ENCODE measurements around the gene ACSF3.

The ACSF3 gene

DNA sequence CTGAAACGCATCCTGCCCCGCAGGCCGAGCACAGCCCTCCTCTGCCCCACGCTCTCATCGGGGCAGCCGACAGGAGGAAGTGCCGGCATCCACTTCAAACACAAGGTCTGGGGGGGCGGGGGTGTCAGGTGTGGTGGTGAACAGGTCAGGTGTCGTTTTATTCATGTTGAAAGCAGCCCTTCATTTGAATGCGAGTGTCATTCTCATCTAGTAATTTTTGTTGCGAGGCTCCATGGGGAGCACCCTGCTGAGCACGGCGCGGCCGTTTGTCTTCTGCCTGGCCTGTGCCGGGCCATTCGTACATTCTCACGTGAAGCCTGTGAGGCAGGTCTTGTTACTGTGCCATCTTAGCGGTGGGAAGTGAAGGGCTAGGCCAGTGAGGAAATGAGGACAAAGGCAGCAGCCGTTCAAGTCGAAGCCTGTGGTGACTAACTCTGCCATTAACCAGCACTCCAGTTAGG is 1.9 kb downstream of the ACSF3 start:
- DNase-seq (ENCODE audit: low spot score): peak; percentile 56

DNA sequence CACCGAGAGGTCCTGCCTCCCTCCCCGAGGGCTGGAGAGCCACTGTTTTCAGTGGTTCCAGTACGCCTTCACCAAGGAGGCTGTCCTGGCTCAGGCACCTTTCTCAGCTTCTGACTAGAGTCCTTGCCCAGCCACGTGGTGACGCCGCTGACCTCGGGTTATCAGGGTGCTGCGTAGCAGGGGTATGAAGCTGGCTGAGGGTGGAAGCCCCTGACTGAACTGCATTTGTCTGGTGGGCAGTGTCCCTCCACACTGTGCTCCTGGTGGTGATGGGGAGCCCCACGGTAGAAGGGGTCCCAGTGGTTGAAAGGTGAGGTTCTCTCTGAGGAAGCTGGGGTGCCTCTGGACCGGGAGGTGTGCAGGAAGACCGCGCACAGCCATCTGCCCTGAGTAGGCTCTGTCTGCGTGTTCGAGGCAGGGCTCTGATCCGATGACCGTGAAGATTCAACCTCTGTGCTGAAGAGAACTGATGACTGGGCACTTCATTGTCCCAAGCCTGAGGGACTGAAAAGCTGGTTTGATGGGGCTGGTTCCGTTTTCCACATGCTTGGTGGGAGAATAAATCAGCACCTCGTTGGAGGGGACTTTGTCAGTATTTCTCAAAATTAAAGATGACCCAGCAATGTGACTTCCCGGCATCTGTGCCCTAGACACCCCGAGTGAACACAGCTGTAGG is 2.5 kb downstream of the ACSF3 start:
- no peak for DNase-seq (ENCODE audit: low spot score)

GRCh38 chr16:89096768-89097391 is 3.2 kb downstream of the ACSF3 start:
- DNase-seq (ENCODE audit: low spot score): peak; percentile 46

DNA sequence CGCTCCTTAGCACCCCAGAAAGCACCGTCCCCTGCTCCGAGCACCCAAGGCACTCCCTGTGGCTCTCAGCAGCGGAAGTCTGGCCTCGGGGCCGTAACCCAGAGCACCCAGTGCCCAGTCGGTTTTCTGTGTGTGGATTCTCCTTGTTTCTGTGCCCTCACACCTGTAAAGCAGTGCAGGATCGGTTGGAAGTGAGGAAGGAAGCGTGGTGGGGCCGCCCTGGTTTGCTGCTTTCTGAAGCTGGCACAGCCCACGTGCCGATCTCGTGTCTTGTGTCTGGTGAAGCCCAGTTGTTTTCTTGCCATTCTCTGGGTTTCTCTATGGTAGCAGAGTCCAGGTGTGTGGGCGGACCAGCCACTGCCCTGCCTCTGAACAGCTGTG is 3.7 kb downstream of the ACSF3 start:
- peak; percentile 71 for DNase-seq (ENCODE audit: low spot score)

GRCh38 chr16:89098767-89099430 is 5.2 kb downstream of the ACSF3 start:
- no peak for DNase-seq (ENCODE audit: low spot score)

GRCh38 chr16:89099905-89100304 is 6.3 kb downstream of the ACSF3 start:
- no peak for DNase-seq (ENCODE audit: low spot score)

DNA sequence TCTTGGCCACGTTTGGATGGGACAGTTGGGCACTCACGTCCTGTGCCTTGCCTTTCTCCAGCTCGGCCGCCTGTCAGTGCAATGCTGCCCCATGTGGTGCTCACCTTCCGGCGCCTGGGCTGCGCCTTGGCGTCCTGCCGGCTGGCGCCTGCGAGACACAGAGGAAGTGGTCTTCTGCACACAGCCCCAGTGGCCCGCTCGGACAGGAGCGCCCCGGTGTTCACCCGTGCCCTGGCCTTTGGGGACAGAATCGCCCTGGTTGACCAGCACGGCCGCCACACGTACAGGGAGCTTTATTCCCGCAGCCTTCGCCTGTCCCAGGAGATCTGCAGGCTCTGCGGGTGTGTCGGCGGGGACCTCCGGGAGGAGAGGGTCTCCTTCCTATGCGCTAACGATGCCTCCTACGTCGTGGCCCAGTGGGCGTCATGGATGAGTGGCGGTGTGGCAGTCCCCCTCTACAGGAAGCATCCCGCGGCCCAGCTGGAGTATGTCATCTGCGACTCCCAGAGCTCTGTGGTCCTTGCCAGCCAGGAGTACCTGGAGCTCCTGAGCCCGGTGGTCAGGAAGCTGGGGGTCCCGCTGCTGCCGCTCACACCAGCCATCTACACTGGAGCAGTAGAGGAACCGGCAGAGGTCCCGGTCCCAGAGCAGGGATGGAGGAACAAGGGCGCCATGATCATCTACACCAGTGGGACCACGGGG is 7.1 kb downstream of the ACSF3 start:
- no peak for DNase-seq (ENCODE audit: low spot score)

GRCh38 chr16:89101303-89102040 is 7.8 kb downstream of the ACSF3 start:
- no peak for DNase-seq (ENCODE audit: low spot score)

DNA sequence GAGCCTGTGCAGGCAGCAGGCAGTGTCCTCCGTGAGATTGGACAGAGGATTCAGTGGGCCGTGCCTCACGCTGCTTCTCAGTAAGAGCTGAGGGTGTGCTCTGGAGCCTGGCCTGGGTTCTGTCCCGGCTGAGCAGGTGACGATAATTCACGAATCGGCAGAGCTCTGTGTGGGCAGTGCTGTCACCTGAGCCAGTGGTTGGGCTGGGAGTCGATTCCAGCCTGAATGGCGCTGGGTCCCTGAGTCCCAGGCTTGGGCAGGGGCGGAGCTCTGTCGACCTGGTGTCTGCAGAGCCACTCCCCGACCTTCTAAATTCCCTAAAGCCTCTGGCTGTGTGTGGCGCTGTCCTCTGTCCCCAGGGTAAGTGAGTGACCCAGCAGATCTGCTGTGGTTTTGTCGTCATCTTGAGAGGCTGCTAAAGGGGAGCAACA is 8.4 kb downstream of the ACSF3 start:
- no peak for DNase-seq (ENCODE audit: low spot score)

GRCh38 chr16:89102481-89103073 is 8.9 kb downstream of the ACSF3 start:
- no peak for DNase-seq (ENCODE audit: low spot score)

DNA sequence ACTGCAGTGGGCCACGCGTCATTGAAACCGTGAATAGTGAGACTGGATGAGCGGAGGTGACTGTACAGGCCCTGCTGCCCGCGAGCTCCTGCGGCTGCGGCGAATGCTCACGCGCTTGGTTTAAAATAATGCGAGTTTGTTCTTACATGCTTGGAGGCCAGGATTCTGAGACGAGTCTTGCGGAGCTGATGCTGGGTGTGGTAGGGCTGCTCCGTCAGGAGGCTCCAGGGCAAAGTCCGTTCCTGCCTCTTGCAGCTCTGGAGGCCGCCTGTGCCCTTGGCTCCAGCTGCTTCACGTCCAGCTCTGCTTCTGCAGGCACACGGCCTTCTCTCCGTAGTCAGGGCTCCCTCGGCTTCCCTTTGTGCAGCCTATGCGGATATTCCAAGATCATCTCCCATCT is 9.5 kb downstream of the ACSF3 start:
- DNase-seq (ENCODE audit: low spot score): no peak

- no peak for DNase-seq (ENCODE audit: low spot score)
Measured at GRCh38 chr16:89103781-89104180, 10.1 kb downstream of the ACSF3 start.

DNA sequence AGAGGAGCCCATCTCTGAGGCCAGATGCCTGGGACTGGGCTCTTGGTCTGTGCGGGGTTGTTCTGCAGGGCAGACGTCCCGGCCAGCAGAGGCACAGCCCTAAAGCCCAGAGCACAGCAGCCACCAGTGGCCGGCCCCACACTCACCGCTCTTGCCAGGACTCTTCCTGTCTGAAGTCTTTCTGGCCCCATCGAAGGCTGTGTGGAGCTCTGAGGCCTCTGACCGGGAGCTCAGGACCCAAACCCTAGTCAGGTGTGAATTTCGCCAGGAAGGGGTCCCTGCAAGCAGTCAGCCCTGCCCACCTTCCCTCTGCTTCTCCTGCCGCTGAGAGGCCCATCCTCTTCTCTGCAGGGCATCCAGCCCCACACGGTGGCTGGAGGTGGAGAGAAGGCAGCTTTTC is 10.7 kb downstream of the ACSF3 start:
- DNase-seq (ENCODE audit: low spot score): no peak

GRCh38 chr16:89104930-89105571 is 11.4 kb downstream of the ACSF3 start:
- no peak for DNase-seq (ENCODE audit: low spot score)

DNA sequence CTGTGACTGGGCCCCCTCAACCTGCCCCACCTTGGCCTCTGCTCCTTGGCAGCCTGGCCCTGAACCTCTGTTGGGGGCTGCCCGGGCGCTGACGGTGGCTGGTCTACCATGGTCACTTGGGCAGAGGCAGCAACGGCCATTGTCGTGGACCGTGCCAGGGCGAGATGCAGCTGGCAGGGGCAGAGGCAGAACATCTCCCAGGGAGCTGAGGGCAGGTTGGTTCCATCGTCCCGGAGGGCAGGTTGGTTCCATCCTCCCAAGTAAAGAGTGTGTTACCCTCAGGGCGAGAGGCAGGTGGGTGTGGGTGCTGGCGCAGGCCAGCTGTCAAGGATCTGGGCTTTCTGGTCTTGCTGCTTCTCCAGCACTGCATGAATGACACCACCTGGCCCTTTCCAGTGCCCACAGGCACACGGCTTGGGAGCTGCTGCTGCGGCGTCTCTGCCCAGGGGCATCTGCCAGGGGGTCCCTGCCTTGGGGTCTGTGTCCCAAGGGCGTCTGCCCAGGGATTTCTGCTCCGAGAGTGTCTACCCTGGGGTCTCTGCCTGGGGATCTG is 12.0 kb downstream of the ACSF3 start:
- DNase-seq (ENCODE audit: low spot score): no peak

DNA sequence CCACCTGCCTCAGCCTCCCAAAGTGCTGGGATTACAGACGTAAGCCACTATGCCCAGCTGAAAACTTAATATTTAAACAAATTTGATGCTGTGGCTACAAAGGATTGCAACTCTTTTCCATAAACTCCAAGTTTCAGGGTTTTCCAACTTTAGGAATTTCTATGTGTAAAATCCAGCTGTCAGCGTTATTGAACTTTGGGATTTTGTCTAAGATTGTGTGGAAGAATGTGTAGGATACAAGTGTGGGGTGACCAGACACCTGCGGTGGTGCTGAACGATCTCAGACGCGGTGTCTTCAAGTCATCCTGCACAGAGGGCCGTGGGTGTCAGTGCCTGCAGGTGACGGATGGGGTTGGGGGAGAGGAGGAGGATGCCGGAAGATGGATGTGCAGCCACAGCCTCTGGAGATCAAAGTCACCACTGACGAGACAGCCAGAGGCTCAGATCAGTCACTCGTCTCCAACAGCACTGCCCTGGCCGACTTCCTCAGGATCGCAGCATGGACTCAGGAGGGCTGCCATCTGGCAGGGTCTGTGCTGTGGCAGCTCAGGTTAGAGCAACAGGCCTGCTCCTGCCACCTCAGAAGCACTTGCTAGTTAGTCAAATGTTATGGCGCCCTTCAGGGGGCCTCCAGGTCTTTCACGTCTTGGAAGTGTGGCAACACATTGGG is 13.0 kb downstream of the ACSF3 start:
- no peak for DNase-seq (ENCODE audit: low spot score)

- no peak for DNase-seq (ENCODE audit: low spot score)
Measured at GRCh38 chr16:89107203-89107582, 13.5 kb downstream of the ACSF3 start.

- no peak for DNase-seq (ENCODE audit: low spot score)
Measured at GRCh38 chr16:89108416-89108815, 14.8 kb downstream of the ACSF3 start.

DNA sequence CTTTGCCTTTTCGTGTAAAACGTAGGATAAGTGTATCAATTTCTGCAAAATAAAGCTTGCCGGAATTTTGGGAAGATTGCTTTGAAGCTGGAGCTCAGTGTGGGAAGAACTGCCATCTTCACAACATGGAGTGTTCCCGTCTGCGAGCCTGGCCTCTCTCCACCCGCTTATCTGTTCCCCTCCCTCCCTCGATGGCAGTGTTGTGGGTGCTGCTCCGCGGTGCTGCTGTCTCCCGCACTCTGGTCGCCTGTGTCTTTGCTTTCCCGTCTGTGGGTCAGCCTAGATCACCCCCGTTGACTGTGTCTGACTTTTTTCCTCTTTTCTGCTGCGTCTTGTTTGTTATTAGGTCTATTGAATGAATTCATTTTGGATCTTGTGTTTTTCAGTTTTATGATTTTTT is 17.0 kb downstream of the ACSF3 start:
- no peak for DNase-seq (ENCODE audit: low spot score)

- DNase-seq (ENCODE audit: low spot score): no peak
Measured at GRCh38 chr16:89111263-89111662, 17.6 kb downstream of the ACSF3 start.

Measured in NAMALWA (cell line).